IMR-90 (cell line): ENCODE measurements around the gene SLC4A7. TPM values are rescaled to one million over a fixed set of nuclear protein-coding genes. Genes with fewer than 3 reads are reported as not detected.

ENCODE experiments used
- ATAC-seq: fragments of 200-7000 bp; cut with Tn5 transposase; 2 replicates; pipeline ENCODE4 v1.9.1; 2020; ENCODE audit warnings: low read depth, mild to moderate bottlenecking, moderate library complexity
- BruUV-seq: library from RNA; stranded (reverse); fragments of 400-500 nt; replicated peaks from 2 replicates; lab custom pipeline; 2021; lab: Mats Ljungman, UMichigan
- CTCF ChIA-PET: fragments of 300-600 bp; formaldehyde crosslinking; extraction: SDS; loops from one replicate; lab custom pipeline; 2021; ENCODE audit warnings: antibody characterized with exemption; lab: Yijun Ruan, JAX
- POLR2A ChIA-PET: fragments of 300-600 bp; sonication (Branson Sonifier 250); formaldehyde crosslinking; loops from one replicate; lab custom pipeline; 2022; ENCODE audit warnings: antibody characterized with exemption; ENCODE audit not compliant: unreplicated experiment; lab: Charles Lee
- DNase-seq: peaks from one replicate; pipeline ENCODE4 v3.0.0; 2013
- H2AFZ ChIP-seq: replicated peaks from 2 replicates; pipeline ENCODE3; 2013; ENCODE audit warnings: low read length, mild to moderate bottlenecking; ENCODE audit not compliant: poor library complexity
- H2AK5ac ChIP-seq: 2 replicates; pipeline ENCODE4 v1.6.1; 2013; ENCODE audit warnings: low read depth, low read length, inconsistent platforms
- H2AK9ac ChIP-seq: replicated peaks from 2 replicates; pipeline ENCODE3; 2013; ENCODE audit warnings: mild to moderate bottlenecking, low read depth, low read length, moderate library complexity; ENCODE audit not compliant: poor library complexity
- H2BK120ac ChIP-seq: 2 replicates; pipeline ENCODE4 v1.6.1; 2013; ENCODE audit warnings: low read depth, low read length, inconsistent platforms
- H2BK15ac ChIP-seq: 3 replicates; pipeline ENCODE4 v1.6.1; 2013; ENCODE audit warnings: low read depth, low read length, inconsistent platforms
- H2BK20ac ChIP-seq: 2 replicates; pipeline ENCODE4 v1.6.1; 2013; ENCODE audit warnings: low read depth, mild to moderate bottlenecking, inconsistent platforms, low read length, moderate library complexity
- H2BK5ac ChIP-seq: 2 replicates; pipeline ENCODE4 v1.6.1; 2013; ENCODE audit warnings: mild to moderate bottlenecking, low read depth, low read length, inconsistent platforms; ENCODE audit not compliant: poor library complexity, severe bottlenecking
- H3K14ac ChIP-seq: replicated peaks from 2 replicates; pipeline ENCODE4 v1.6.1; 2013; ENCODE audit warnings: low read depth, low read length, inconsistent platforms
- H3K18ac ChIP-seq: 2 replicates; pipeline ENCODE4 v1.6.1; 2013; ENCODE audit warnings: low read depth, low read length, control low read depth
- H3K23ac ChIP-seq: 2 replicates; pipeline ENCODE4 v1.6.1; 2013; ENCODE audit warnings: low read depth, low read length, inconsistent platforms
- H3K27ac ChIP-seq: 2 replicates; pipeline ENCODE4 v1.5.1; 2013; ENCODE audit warnings: mild to moderate bottlenecking, control low read depth, low read length; ENCODE audit not compliant: insufficient read depth
- H3K27me3 ChIP-seq: 2 replicates; pipeline ENCODE4 v1.6.1; 2013; ENCODE audit warnings: low read length; ENCODE audit not compliant: control insufficient read depth, insufficient read depth
- H3K36me3 ChIP-seq: 2 replicates; pipeline ENCODE4 v1.6.1; 2013; ENCODE audit warnings: low read length, mixed read lengths; ENCODE audit not compliant: control insufficient read depth, insufficient read depth
- H3K4ac ChIP-seq: 2 replicates; pipeline ENCODE4 v1.6.1; 2013; ENCODE audit warnings: low read depth, low read length, inconsistent platforms
- H3K4me1 ChIP-seq: 2 replicates; pipeline ENCODE4 v1.6.1; 2013; ENCODE audit warnings: low read length, mixed read lengths; ENCODE audit not compliant: control insufficient read depth, insufficient read depth
- H3K4me2 ChIP-seq: 2 replicates; pipeline ENCODE4 v1.6.1; 2013; ENCODE audit warnings: low read depth, mild to moderate bottlenecking, control low read depth, low read length, moderate library complexity
- H3K4me3 ChIP-seq: 2 replicates; pipeline ENCODE4 v1.5.1; 2013; ENCODE audit warnings: low read depth, mild to moderate bottlenecking, control low read depth, low read length, moderate library complexity; ENCODE audit not compliant: insufficient read depth
- H3K56ac ChIP-seq: 2 replicates; pipeline ENCODE4 v1.6.1; 2013; ENCODE audit warnings: low read length, inconsistent platforms; ENCODE audit not compliant: insufficient read depth; ENCODE audit errors: extremely low read depth
- H3K79me1 ChIP-seq, 2 experiments: 2 replicates each; pipeline ENCODE4 v1.6.1; 2013; ENCODE audit warnings: low read length in 2 of 2, inconsistent platforms in 1 of 2, low read depth in 1 of 2
- H3K9ac ChIP-seq: 2 replicates; pipeline ENCODE4 v1.6.1; 2013; ENCODE audit warnings: low read depth, low read length, control low read depth
- H3K9me1 ChIP-seq: 2 replicates; pipeline ENCODE4 v1.6.1; 2013; ENCODE audit warnings: low read length, inconsistent platforms; ENCODE audit not compliant: insufficient read depth
- H3K9me3 ChIP-seq: 2 replicates; pipeline ENCODE4 v1.6.1; 2013; ENCODE audit warnings: low read length; ENCODE audit not compliant: control insufficient read depth, insufficient read depth
- H4K20me1 ChIP-seq: 2 replicates; pipeline ENCODE4 v1.6.1; 2013; ENCODE audit warnings: low read length, inconsistent platforms; ENCODE audit not compliant: insufficient read depth
- H4K5ac ChIP-seq: 2 replicates; pipeline ENCODE4 v1.6.1; 2013; ENCODE audit warnings: mild to moderate bottlenecking, low read depth, low read length, control low read depth
- H4K8ac ChIP-seq, 2 experiments: 2 replicates each; pipeline ENCODE4 v1.6.1; 2013; ENCODE audit warnings: low read depth in 2 of 2, low read length in 2 of 2, control low read depth in 1 of 2, inconsistent platforms in 1 of 2
- H4K91ac ChIP-seq: 2 replicates; pipeline ENCODE4 v1.6.1; 2013; ENCODE audit warnings: low read depth, low read length, inconsistent platforms; ENCODE audit not compliant: insufficient read depth
- CHD1 ChIP-seq: IDR thresholded peaks from 2 replicates; pipeline ENCODE4 v1.6.1; 2012; ENCODE audit warnings: low read depth, low read length, improper control_type of control experiment
- FOS ChIP-seq: fragments of 150-350 bp; IDR thresholded peaks from 2 replicates; pipeline ENCODE4 v1.6.1; 2016; ENCODE audit warnings: low read depth, low read length
- MAFK ChIP-seq: IDR thresholded peaks from 2 replicates; pipeline ENCODE4 v1.6.1; 2012; ENCODE audit warnings: low read depth, low read length, improper control_type of control experiment
- RAD21 ChIP-seq: IDR thresholded peaks from 2 replicates; pipeline ENCODE4 v1.6.1; 2012; ENCODE audit warnings: low read length, improper control_type of control experiment
- RCOR1 ChIP-seq: IDR thresholded peaks from 2 replicates; pipeline ENCODE4 v1.6.1; 2012; ENCODE audit warnings: mild to moderate bottlenecking, low read length, improper control_type of control experiment; ENCODE audit not compliant: insufficient replicate concordance
- USF2 ChIP-seq: fragments of 150-350 bp; IDR thresholded peaks from 2 replicates; pipeline ENCODE4 v1.6.1; 2017; ENCODE audit warnings: mild to moderate bottlenecking, antibody characterized with exemption, low read length, low read depth
- WGBS, 2 experiments: methylation state at CpG; one replicate each; pipeline versions ENCODE4 v1.1.5 to v1.1.7; 2013; ENCODE audit warnings: missing lambda C conversion rate in 2 of 2; ENCODE audit not compliant: insufficient read length in 1 of 2; ENCODE audit errors: extremely low coverage in 2 of 2; 5-methylcytosine and 5-hydroxymethylcytosine counted together
- dilution Hi-C: fragments of 300-500 bp; cut with HindIII; formaldehyde crosslinking; loops from one replicate; pipeline ENCODE4 v1.14.3; 2018; ENCODE audit warnings: low sequenced_read_pairs; ENCODE audit not compliant: unreplicated experiment
- in situ Hi-C: fragments of 300-500 bp; cut with MboI; formaldehyde crosslinking; loops from 3 replicates; pipeline ENCODE4 v1.14.3; 2019; ENCODE audit warnings: low sequenced_read_pairs, inconsistent platforms, mixed read lengths
- intact Hi-C: fragments of 100-400 bp; cut with micrococcal nuclease; formaldehyde crosslinking; loops from 2 replicates; pipeline ENCODE4 v1.10.0; 2022
- polyA plus RNA-seq, 3 experiments: library from polyadenylated mRNA; depleted of rRNA; stranded (reverse); fragments of >200 nt; gene quantifications; 2 replicates each; pipeline ENCODE4 v1.2.3, GENCODE V29; 2012; ENCODE audit warnings: low replicate concordance in 1 of 3
- total RNA-seq: library from RNA; depleted of rRNA; stranded (reverse); fragments of >200 nt; gene quantifications from 2 replicates; pipeline ENCODE4 v1.2.3, GENCODE V29; 2012

SLC4A7 gene
- total and polyA plus RNA-seq, 2 of the 4 experiments (the other 2 are of a cell fraction): 17.7 to 50.4 TPM

GRCh38 chr3:27340534-27340933, 143.7 kb downstream of the SLC4A7 start:
- Histone ChIP-seq H4K8ac (no peak overlapping the region), H3K9ac (no peak overlapping the region), H4K5ac (no peak overlapping the region), H3K79me1 (no peaks in the 10 kb centered on the region), H2BK20ac (no peak overlapping the region), H3K14ac (no peak overlapping the region), H2AFZ (no peak overlapping the region), H4K20me1 (no peaks in the 10 kb centered on the region), H2BK15ac (no peak overlapping the region), H3K9me3 (no peaks in the 10 kb centered on the region), H3K4ac (no peak overlapping the region), H3K4me2 (no peak overlapping the region), H4K91ac (no peak overlapping the region), H3K23ac (no peak overlapping the region), H3K27ac (no peak overlapping the region), H3K56ac (no peak overlapping the region; the same call in 1 of the 2 replicates), H3K4me3 (no peak overlapping the region), H3K27me3 (no peaks in the 10 kb centered on the region), H2AK5ac (no peak overlapping the region), H2BK5ac (no peak overlapping the region), H2BK120ac (no peak overlapping the region), H3K4me1 (no peaks in the 10 kb centered on the region), H3K9me1 (no peaks in the 10 kb centered on the region), H3K18ac (no peak overlapping the region), H3K36me3 (peaks cover 1% of the 10 kb centered on the region; the same call in 1 of the 2 replicates), H2AK9ac (no peak overlapping the region)
- CTCF ChIA-PET: no interaction called here
- DNase-seq: no peak
- POLR2A ChIA-PET: no interaction called here
- no TSS peak for BruUV-seq
- no peak for ATAC-seq
- intact Hi-C loops: no loop called here
- in situ Hi-C loops: no loop called here
- no CpG with 5 or more reads among the region's 1 CpG for WGBS, 2 experiments
- dilution Hi-C loops: no loop called here
- TF ChIP-seq CHD1 (no peak), USF2 (no peak), RAD21 (no peak), FOS (no peak), RCOR1 (no peak), MAFK (no peak)
